GM12891 (cell line): ENCODE measurements around the gene SPAG9.

Experiments used
- POLR2A ChIP-seq: IDR thresholded peaks from 2 replicates; pipeline ENCODE4 v1.6.1; 2011; ENCODE audit warnings: low read depth, low read length, control low read depth
- POLR2AphosphoS5 ChIP-seq: IDR thresholded peaks from 2 replicates; pipeline ENCODE4 v1.6.1; 2011; ENCODE audit warnings: low read depth, low read length, control low read depth

GRCh38 chr17:51083981-51084380 lies 36.7 kb downstream of the SPAG9 start:
- no peak for TF ChIP-seq POLR2AphosphoS5
- no peak for TF ChIP-seq POLR2A
